Stimulated activated CD4-positive, alpha-beta T cell treated with anti-CD3 and anti-CD28 coated beads, Interleukin-4, amount 100 ng/mL, for 1 hour (primary cell): ENCODE results near the gene GLUD1.
"Not testable (repeated sequence)": the region's sequence is repeated elsewhere in the genome, so short reads cannot be mapped to it uniquely, and the experiment has no call there.

Source experiments
- DNase-seq: peaks from one replicate; pipeline ENCODE4 v3.0.0-alpha.2; 2020

The GLUD1 gene

GRCh38 chr10:87038786-87039185 lies 55.9 kb downstream of the GLUD1 start:
- no peak for DNase-seq

DNA sequence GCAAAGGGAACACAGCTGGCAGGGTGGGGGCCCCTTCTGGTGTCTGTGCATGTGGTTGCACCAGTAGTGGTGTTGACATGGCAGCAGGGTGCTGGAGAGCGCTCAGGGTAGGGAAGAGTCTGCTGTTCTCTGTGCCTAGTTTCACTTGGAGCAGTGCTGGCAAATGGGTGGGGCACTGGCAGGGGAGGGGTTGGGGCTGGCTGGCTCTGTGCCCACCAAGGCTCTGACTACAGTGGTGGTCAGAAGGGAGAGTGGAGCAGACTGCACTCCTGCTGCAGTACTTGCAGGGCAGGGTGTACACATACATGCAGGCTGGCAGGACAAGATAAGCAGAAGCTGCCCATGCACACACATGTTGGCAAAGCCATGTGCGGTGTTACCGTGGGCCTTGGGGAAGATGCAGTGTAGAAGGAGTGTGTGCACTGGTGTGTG lies 56.3 kb downstream of the GLUD1 start:
- no peak for DNase-seq

DNA sequence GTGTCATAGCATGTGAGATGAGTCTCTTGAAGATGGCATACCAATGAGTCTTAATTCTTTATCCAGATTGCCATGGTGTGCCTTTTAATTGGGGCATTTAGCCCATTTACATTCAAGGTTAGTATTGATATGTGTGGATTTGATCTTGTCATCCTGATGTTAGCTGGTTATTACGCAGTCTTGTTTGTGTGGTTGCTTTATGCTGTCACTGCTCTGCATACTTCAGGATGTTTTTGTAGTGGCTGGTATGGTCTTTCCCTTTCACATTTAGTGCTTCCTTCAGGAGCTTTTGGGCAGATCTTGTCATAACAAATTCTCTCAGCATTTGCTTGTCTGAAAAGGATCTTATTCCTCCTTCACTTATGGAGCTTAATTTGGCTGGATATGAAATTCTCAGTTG lies 58.0 kb downstream of the GLUD1 start:
- no peak for DNase-seq

- no peak for DNase-seq
These were observed 63.6 kb downstream of the GLUD1 start for GRCh38 chr10:87030912-87031635.

GRCh38 chr10:87030419-87030818 lies 64.2 kb downstream of the GLUD1 start:
- DNase-seq, result not testable (repeated sequence)

GRCh38 chr10:87026747-87027508 lies 67.7 kb downstream of the GLUD1 start:
- DNase-seq, result not testable (repeated sequence)

- not testable (repeated sequence) for DNase-seq
These were observed 69.2 kb downstream of the GLUD1 start for GRCh38 chr10:87025285-87025958.

DNA sequence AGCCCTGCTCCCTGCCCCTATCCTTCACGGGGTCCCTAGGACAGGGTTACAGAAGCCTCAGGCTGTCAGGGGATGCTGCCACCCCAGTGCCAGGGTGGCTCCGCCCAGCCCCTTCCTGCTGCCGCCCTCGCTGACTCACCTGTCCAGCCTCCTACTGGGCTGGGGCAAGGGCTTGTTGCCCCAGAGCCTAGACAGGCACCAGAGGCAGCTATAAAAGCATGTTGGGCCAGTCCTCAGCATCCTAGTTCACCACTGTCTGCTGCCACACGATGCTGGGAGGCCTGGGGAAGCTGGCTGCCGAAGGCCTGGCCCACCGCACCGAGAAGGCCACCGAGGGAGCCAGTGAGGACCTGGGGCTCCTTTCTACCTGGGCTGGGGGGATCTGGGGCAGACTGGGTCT lies 74.6 kb downstream of the GLUD1 start, which contains the start of gene FAM25A:
Gene FAM25A (plus strand): TSS at position 239 of the 400 bp plus-strand sequence. CDS start 31 bp downstream, at position 270.
- not testable (repeated sequence) for DNase-seq

DNA sequence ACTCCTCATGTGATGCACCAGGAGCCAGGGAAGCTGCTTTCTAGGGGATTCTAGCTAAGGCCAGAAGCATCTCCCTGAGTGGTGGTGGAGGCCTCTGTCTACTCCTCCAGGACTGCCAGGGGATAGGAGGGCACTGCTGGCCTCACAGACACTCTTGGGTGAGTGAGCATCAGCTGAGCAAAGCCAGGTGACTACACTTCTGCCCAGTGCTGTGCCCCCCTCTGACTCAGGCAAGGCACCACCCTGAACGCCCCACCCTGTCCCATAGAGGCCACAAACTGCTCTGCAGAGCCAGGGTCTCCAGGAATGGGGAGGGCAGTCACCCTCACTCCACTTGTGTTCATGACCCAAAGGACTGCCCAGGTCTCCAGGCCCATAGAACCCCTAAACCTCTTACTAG lies 75.1 kb downstream of the GLUD1 start:
- DNase-seq, result not testable (repeated sequence)

- not testable (repeated sequence) for DNase-seq
These were observed 75.6 kb downstream of the GLUD1 start for GRCh38 chr10:87019066-87019465.

DNA sequence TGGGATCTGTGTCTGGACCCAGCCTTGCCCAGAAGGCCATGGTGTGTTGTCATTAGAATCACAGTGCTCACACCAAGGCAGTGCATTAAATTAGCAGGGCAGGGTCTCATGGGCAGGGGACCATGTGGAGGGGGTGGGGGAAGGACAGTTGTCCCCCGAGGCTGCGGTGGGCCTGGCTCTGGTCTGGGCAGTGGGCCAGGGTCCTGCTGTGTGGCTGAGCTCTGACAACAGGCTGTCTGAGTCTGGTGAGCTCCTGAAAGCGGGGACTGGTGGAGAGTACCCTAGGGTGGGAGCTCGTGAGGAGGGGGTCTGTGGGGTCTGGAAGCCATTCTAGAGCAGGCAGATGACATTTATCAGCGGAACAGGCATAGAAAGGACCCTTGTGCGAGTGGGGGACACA lies 76.5 kb downstream of the GLUD1 start:
- DNase-seq, result not testable (repeated sequence)

DNA sequence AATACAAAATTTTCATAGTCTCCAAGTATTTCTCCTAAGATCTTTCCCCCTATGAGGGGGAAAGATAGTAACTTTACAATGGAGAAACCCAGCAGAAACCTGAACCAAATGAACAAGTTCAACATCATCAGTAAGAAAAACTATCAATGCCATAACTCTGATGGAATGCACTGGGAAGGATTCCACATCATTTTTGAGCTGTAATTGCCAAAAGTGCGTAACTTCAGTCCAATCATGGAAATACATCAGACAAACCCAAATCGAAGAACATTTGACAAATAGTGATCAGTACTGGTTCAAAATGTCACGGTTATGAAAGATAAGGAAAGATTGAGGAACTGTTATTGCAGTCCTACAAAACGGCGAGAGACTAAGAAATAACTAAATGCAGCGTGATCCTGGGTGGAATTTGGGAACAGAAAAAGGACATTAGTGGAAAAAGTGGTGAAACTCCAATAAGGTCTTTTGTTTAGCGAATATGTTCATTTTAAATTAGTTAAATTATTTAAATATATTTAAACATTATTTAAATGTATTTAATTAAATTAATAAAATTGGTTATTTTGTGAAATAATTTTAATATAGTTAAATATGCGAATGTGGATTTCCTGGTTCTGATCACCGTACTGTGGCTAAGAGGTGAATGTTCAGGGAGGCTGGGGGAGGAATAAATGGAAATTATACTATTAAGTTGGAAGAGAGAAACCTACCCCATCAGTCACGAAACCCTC lies 79.5 kb downstream of the GLUD1 start:
- DNase-seq, result not testable (repeated sequence)

DNA sequence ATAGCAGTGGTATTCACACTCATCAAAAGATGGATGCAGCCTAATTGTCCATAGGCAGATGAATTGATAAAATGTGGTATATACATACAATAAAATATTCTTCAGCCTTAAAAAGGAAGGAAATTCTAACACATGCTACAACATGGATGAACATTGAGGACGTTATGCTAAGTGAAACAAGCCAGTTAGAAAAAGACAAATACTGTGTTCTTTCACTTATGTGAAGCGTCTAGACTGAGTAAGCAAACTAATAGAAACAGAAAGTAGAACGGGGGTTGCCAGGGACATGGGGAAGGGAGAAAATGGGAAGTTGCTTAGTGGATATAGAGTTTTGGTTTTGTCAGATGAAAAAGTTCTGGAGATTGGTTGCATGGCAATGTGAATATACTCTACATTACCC lies 81.1 kb downstream of the GLUD1 start:
- not testable (repeated sequence) for DNase-seq

DNA sequence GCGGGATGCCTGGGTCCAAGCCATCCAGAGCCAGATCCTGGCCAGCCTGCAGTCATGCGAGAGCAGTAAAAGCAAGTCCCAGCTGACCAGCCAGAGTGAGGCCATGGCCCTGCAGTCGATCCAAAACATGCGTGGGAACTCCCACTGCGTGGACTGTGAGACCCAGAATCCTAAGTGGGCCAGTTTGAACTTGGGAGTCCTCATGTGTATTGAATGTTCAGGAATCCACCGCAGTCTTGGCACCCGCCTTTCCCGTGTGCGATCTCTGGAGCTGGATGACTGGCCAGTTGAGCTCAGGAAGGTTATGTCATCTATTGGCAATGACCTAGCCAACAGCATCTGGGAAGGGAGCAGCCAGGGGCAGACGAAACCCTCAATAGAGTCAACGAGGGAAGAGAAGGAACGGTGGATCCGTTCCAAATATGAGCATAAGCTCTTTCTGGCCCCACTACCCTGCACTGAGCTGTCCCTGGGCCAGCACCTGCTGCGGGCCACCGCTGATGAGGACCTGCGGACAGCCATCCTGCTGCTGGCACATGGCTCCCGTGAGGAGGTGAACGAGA lies 85.4 kb downstream of the GLUD1 start:
- not testable (repeated sequence) for DNase-seq

GRCh38 chr10:87008303-87008702 lies 86.3 kb downstream of the GLUD1 start:
- not testable (repeated sequence) for DNase-seq

- not testable (repeated sequence) for DNase-seq
These were observed 87.0 kb downstream of the GLUD1 start for GRCh38 chr10:87007674-87008073.

DNA sequence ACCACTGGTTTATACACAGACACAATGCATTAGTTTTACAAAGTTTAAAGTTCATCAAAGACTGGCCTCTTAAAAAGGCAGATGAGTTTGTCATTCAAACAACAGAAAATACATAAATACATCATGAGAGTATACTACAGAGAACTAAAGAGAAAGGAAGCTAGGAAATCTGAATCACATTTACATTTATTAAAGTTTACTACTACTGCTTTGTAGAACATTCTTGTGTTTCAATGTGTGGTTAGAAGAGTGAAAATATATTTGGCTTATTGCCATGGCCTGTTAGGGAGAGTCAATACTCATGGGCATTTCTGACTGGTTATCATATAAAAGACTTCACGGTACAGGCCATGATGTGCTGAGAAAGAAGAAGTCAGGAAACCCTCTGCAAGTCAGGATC lies 87.5 kb downstream of the GLUD1 start:
- DNase-seq, result not testable (repeated sequence)

GRCh38 chr10:87000491-87000890 lies 94.2 kb downstream of the GLUD1 start:
- DNase-seq, result no peak
